Esophagus squamous epithelium (tissue), 5 donors: Measurements from ENCODE around the gene MTERF4. TPM values are rescaled to one million over a fixed set of nuclear protein-coding genes. Genes with fewer than 3 reads are reported as not detected.

ENCODE experiments used
- DNase-seq: peaks from one replicate; lab custom pipeline; 2025; lab: John Stamatoyannopoulos, UW
- H3K27ac ChIP-seq, 4 donors: fragments of 200-600 bp; sonication (generic); one replicate each; pipeline ENCODE4 v1.5.1; 2016 to 2019; ENCODE audit warnings: mild to moderate bottlenecking in 1 of 4
- H3K27me3 ChIP-seq, 4 donors: fragments of 200-600 bp; sonication (generic); 1 replicate in 3 of 4; 2 replicates in 1 of 4; pipeline versions ENCODE4 v1.5.1 to v1.6.0; 2017 to 2021; ENCODE audit warnings: antibody characterized with exemption in 1 of 4
- H3K36me3 ChIP-seq, 3 donors: fragments of 200-600 bp; sonication (generic); one replicate each; pipeline ENCODE4 v1.5.1; 2016 to 2019
- H3K4me1 ChIP-seq, 3 donors: fragments of 200-600 bp; sonication (generic); one replicate each; pipeline ENCODE4 v1.5.1; 2017 to 2019
- H3K4me3 ChIP-seq, 4 donors: fragments of 200-600 bp; sonication (generic); 1 replicate in 3 of 4; 2 replicates in 1 of 4; pipeline ENCODE4 v1.5.1; 2016 to 2019; ENCODE audit warnings: mild to moderate bottlenecking in 2 of 4, moderate library complexity in 1 of 4
- H3K9me3 ChIP-seq, 3 donors: fragments of 200-600 bp; sonication (generic); one replicate each; pipeline ENCODE4 v1.5.1; 2016 to 2019
- CTCF ChIP-seq, 6 experiments: fragments of 450-650 bp in 4 of 6; fragments of 200-600 bp in 2 of 6; sonication (generic) in 2 of 6; IDR thresholded peaks; one replicate each; pipeline ENCODE4 v1.5.1; 2016 to 2019; ENCODE audit warnings: antibody characterized with exemption in 6 of 6, mild to moderate bottlenecking in 4 of 6, moderate library complexity in 4 of 6
- POLR2A ChIP-seq, 4 donors: fragments of 450-650 bp; IDR thresholded peaks; one replicate each; pipeline ENCODE4 v1.6.1; 2017; ENCODE audit warnings: antibody characterized with exemption in 4 of 4, mild to moderate bottlenecking in 4 of 4, moderate library complexity in 3 of 4
- WGBS, 2 donors: methylation state at CpG; one replicate each; pipeline ENCODE4 v1.1.5; 2018; 5-methylcytosine and 5-hydroxymethylcytosine counted together
- intact Hi-C: fragments of 100-400 bp; cut with DNase I; formaldehyde crosslinking; loops from one replicate; pipeline ENCODE4 v1.15.0; 2022
- total RNA-seq, 4 donors: library from RNA; depleted of rRNA; stranded (reverse); fragments of >200 nt; gene quantifications; one replicate each; pipeline ENCODE4 v1.1.0, GENCODE V29; 2016
- donor health status: DM: yes; HTN: yes; CAD: no.

Gene MTERF4
- total RNA-seq, 4 donors from 2014 or later, result 27.7 to 37.0 (median 35.4) TPM

- Histone ChIP-seq H3K4me1 (peaks cover 0 to 6% (median 0%) of the 10 kb centered on the region in 3 donors), H3K27me3 (no peaks in the 10 kb centered on the region), H3K9me3 (no peaks in the 10 kb centered on the region), H3K27ac (no peak overlapping the region), H3K36me3 (peaks cover 0 to 63% (median 0%) of the 10 kb centered on the region in 3 donors), H3K4me3 (no peak overlapping the region)
- no peak for DNase-seq
- TF ChIP-seq CTCF (IDR thresholded peaks at IDR 0.05) (no peak), POLR2A (IDR thresholded peaks at IDR 0.05) (no peak)
- WGBS, 2 donors, result 86 to 90% methylated on average over 7 to 14 of the region's 24 CpGs
- intact Hi-C loops, result no loop called here
Measured at GRCh38 chr2:241137276-241138190, 35.4 kb upstream of the MTERF4 start.

- no peaks in the 10 kb centered on the region for H3K27me3 ChIP-seq
- H3K4me3 ChIP-seq, result no peak overlapping the region
- intact Hi-C loops, result no loop called here
- WGBS, 2 donors, result 85 to 95% methylated on average over 7 to 9 of the region's 25 CpGs
- no peaks in the 10 kb centered on the region for H3K9me3 ChIP-seq
- no peak for DNase-seq
- peaks cover 0 to 57% (median 0%) of the 10 kb centered on the region in 3 donors for H3K36me3 ChIP-seq
- TF ChIP-seq CTCF (IDR thresholded peaks at IDR 0.05) (no peak), POLR2A (IDR thresholded peaks at IDR 0.05) (no peak)
- no peak overlapping the region for H3K27ac ChIP-seq
- peaks cover 0 to 6% (median 0%) of the 10 kb centered on the region in 3 donors for H3K4me1 ChIP-seq
Measured at GRCh38 chr2:241136661-241137260, 34.7 kb upstream of the MTERF4 start.

- Histone ChIP-seq H3K27ac (no peak overlapping the region), H3K27me3 (no peaks in the 10 kb centered on the region), H3K9me3 (no peaks in the 10 kb centered on the region), H3K4me3 (no peak overlapping the region), H3K4me1 (peaks cover 0 to 6% (median 0%) of the 10 kb centered on the region in 3 donors), H3K36me3 (peaks cover 0 to 60% (median 0%) of the 10 kb centered on the region in 3 donors)
- 93 to 96% methylated on average over 8 of the region's 8 CpGs for WGBS, 2 donors
- intact Hi-C loops, result no loop called here
- no peak for DNase-seq
- no peak for TF ChIP-seq POLR2A (IDR thresholded peaks at IDR 0.05)
- no peak for TF ChIP-seq CTCF (IDR thresholded peaks at IDR 0.05)
Measured at GRCh38 chr2:241136191-241136590, 34.1 kb upstream of the MTERF4 start.

- intact Hi-C loops, result no loop called here
- Histone ChIP-seq H3K27me3 (no peaks in the 10 kb centered on the region), H3K9me3 (no peaks in the 10 kb centered on the region), H3K4me1 (peaks cover 0 to 1% (median 0%) of the 10 kb centered on the region in 3 donors), H3K27ac (no peak overlapping the region), H3K4me3 (no peak overlapping the region), H3K36me3 (peaks cover 0 to 60% (median 0%) of the 10 kb centered on the region in 3 donors)
- 72 to 86% methylated on average over 8 of the region's 9 CpGs for WGBS, 2 donors
- no peak for DNase-seq
- no peak for TF ChIP-seq POLR2A (IDR thresholded peaks at IDR 0.05)
- no peak for TF ChIP-seq CTCF (IDR thresholded peaks at IDR 0.05)
Measured at GRCh38 chr2:241135737-241136136, 33.6 kb upstream of the MTERF4 start.

GRCh38 chr2:241134711-241135110 lies 32.6 kb upstream of the MTERF4 start:
- Histone ChIP-seq H3K4me1 (no peaks in the 10 kb centered on the region), H3K9me3 (no peaks in the 10 kb centered on the region), H3K36me3 (peaks cover 0 to 56% (median 0%) of the 10 kb centered on the region in 3 donors), H3K27ac (no peak overlapping the region), H3K4me3 (no peak overlapping the region), H3K27me3 (no peaks in the 10 kb centered on the region)
- TF ChIP-seq POLR2A (IDR thresholded peaks at IDR 0.05) (no peak), CTCF (IDR thresholded peaks at IDR 0.05) (no peak)
- no peak for DNase-seq
- intact Hi-C loops, result no loop called here
- WGBS, 2 donors, result 90% methylated on average over 2 to 3 of the region's 7 CpGs
